Brain microvascular endothelial cell (primary cell): ENCODE results near the gene SLX9.

Experiments used
- DNase-seq: peaks from one replicate; pipeline ENCODE4 v3.0.0-alpha.2; 2020
- H3K27ac ChIP-seq: fragments of 250-450 bp; sonication (Bioruptor Pico); 2 replicates; pipeline ENCODE4 v1.5.1; 2020; ENCODE audit warnings: mild to moderate bottlenecking, moderate library complexity
- H3K27me3 ChIP-seq: fragments of 250-450 bp; sonication (Bioruptor Pico); replicated peaks from 2 replicates; pipeline ENCODE4 v1.5.1; 2020; ENCODE audit warnings: mild to moderate bottlenecking
- H3K36me3 ChIP-seq: fragments of 250-450 bp; sonication (Bioruptor Pico); replicated peaks from 2 replicates; pipeline ENCODE4 v1.5.1; 2020; ENCODE audit warnings: mild to moderate bottlenecking
- H3K4me3 ChIP-seq: 2 replicates; pipeline ENCODE4 v1.5.1; 2011; ENCODE audit warnings: low read depth, mild to moderate bottlenecking, control low read depth, low read length, moderate library complexity
- CTCF ChIP-seq: IDR thresholded peaks from 2 replicates; pipeline ENCODE4 v1.5.1; 2011; ENCODE audit warnings: low read depth, mild to moderate bottlenecking, moderate library complexity, low read length, control low read depth, inconsistent platforms; ENCODE audit errors: missing control alignments
- in situ Hi-C: cut with HindIII; loops from 2 replicates; pipeline ENCODE4 v1.10.0; 2017; ENCODE audit warnings: low sequenced_read_pairs, low pct_ligation_motif_present

The SLX9 gene

GRCh38 chr21:44917446-44918106 is 22.3 kb upstream of the SLX9 start:
- no peak overlapping the region for H3K27ac ChIP-seq

GRCh38 chr21:44918107-44918470 is 21.7 kb upstream of the SLX9 start:
- Histone ChIP-seq H3K27me3 (peaks cover 53% of the 10 kb centered on the region), H3K4me3 (no peak overlapping the region), H3K36me3 (no peaks in the 10 kb centered on the region), H3K27ac (no peak overlapping the region)
- TF ChIP-seq CTCF: no peak
- in situ Hi-C loops: no loop called here
- DNase-seq: no peak

More at GRCh38 chr21:44917446-44918106, 22.3 kb upstream of the SLX9 start:
- Histone ChIP-seq H3K27me3 (peaks cover 48% of the 10 kb centered on the region), H3K36me3 (no peaks in the 10 kb centered on the region), H3K4me3 (no peak overlapping the region)
- in situ Hi-C loops: no loop called here
- no peak for DNase-seq
- no peak for TF ChIP-seq CTCF

- Histone ChIP-seq H3K4me3 (no peak overlapping the region), H3K27ac (no peak overlapping the region), H3K36me3 (no peaks in the 10 kb centered on the region), H3K27me3 (peaks cover 57% of the 10 kb centered on the region)
- no peak for TF ChIP-seq CTCF
- in situ Hi-C loops: no loop called here
- no peak for DNase-seq
These were observed 21.2 kb upstream of the SLX9 start for GRCh38 chr21:44918581-44919033.

GRCh38 chr21:44919111-44919912 is 20.5 kb upstream of the SLX9 start:
- DNase-seq: no peak
- H3K4me3 ChIP-seq: no peak overlapping the region
- in situ Hi-C loops: no loop called here
- no peaks in the 10 kb centered on the region for H3K36me3 ChIP-seq
- peaks cover 64% of the 10 kb centered on the region for H3K27me3 ChIP-seq
- H3K27ac ChIP-seq: no peak overlapping the region
- TF ChIP-seq CTCF: no peak

- Histone ChIP-seq H3K27ac (no peak overlapping the region), H3K4me3 (no peak overlapping the region), H3K36me3 (no peaks in the 10 kb centered on the region), H3K27me3 (peaks cover 69% of the 10 kb centered on the region)
- no peak for DNase-seq
- TF ChIP-seq CTCF: no peak
- in situ Hi-C loops: no loop called here
These were observed 19.7 kb upstream of the SLX9 start for GRCh38 chr21:44919913-44920693.
